HG03103 (cell line): ENCODE data around the gene PARD3B.

Experiments
- ATAC-seq: cut with Tn5 transposase; IDR thresholded peaks from one replicate; pipeline ENCODE4 v1.9.1; 2021; ENCODE audit warnings: low read depth; ENCODE audit not compliant: unreplicated experiment

PARD3B gene

DNA sequence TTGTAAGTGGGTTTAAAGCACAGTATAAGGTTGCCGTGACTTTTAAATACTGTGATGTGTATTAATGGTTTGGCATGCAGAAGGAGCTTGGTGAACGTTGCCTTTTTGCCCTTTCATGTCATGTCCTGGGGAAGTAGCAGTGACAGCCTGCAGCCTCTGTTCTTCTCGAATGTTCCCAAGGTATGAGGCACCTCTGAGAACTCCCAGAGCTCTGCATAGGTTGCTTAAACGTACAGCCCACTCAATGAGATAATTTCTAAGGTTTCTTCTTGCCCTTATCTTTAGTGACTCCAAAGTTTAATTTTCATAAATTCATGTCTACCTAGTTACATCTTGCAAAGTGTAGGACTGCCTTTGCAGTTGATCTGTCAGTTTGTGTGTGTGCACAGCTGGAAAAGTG, 36.7 kb downstream of the PARD3B start:
- ATAC-seq, result no peak

GRCh38 chr2:204583773-204584172, 38.5 kb downstream of the PARD3B start:
- ATAC-seq, result no peak

DNA sequence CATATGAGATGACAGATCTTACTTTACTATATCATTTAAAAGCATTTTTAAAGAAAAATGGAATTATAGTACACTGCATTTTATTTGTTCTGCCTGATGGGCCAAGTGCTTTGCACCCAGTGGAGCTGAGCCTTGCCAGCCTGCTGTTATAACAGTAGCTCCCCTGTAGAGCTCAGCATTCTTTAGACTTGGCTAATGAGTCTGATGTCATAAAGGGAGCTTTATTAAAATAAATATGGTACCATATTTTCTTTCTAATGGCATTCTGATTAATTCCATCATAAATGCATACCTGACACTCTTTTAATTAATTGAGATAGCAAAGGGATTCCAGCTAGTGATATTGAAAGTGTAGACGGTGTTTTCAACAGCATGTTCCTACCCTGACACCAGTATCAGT, 40.7 kb downstream of the PARD3B start:
- ATAC-seq, result no peak

- ATAC-seq, result no peak
These were observed 41.3 kb downstream of the PARD3B start for GRCh38 chr2:204586444-204587180.

DNA sequence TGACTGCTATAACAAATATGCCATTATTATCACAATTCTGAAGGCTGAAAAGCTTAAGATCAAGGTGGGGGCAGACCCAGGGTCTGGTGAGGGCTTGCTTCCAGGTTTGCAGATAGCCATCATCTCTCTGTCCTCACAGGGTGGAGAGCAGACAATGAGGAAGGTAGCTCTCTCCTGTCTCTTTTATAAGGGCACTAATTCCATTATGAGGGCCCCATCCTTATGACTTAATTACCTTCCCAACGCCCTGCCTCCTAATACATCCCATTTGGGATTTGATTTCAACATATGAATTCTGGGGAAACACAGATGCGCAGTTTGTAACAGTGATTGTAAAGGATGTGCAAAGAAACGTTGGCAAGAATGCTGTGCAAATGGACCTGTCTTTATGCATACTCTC, 44.8 kb downstream of the PARD3B start:
- no peak for ATAC-seq

DNA sequence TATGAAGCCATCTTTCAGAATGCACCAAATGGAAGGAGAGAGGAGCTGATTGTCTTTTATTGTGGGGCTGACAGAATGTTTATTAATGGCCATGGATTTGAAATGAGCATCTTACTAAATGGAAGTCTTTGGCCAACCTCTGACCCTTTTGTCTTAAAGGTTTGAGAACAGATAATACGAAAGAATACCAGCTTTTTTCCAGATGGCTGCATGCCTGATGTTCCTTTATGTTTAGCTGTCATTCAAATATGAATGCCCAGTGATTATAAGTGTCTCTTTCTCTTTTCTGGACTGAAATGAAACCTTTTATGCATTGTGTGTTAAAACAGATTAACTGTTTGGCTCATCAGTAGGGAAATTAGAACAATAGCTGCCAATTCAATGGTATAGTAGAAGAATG, 46.0 kb downstream of the PARD3B start:
- ATAC-seq, result no peak

DNA sequence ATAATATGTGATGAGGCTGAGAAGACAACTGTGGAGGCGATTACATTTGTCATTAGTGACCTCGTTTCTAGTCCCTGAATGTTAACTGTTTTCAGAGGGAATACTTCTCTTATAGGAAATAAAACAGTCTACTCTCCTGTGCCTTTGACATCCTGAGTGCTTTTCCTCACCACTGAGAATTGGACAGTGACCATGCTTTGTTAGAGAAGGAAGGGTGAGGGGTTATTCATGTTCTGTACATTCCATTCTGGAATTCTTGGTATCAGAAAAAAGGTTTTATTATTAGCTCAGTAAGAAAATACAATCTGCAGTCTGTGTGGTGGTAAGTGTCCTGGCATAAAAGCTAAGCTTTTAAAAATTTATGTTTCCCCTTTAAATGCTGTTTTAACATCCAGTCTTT, 58.8 kb downstream of the PARD3B start:
- no peak for ATAC-seq

GRCh38 chr2:204608237-204608939, 63.1 kb downstream of the PARD3B start:
- ATAC-seq, result no peak

DNA sequence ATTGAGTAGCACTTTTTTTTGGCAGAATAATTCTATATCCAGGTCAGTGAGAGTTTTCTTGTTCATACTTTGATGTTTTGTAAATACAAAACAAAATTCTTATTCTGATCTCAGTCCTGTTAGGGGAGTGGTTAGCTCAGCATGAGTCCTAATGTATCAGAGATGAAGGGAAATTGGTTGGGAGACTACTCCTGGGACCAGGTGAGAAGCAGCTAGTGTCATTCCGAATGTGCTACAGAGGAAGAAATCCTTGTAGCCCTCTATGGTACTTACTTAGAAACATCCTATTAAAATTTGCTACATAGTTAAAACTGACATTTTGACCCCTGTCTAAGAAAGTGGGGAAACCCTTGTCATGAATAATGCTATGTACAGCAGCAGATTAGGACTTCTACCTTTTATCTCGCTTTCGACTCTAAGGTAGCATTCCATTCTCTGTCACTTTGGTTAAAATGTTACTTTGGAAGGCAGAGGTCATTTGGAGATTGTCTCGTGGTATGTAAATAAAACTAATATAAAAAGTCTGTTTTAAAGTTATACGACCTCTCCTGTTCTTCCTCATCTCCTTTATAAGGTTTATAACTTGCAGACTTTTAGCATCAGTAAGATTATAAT, 65.8 kb downstream of the PARD3B start:
- no peak for ATAC-seq

DNA sequence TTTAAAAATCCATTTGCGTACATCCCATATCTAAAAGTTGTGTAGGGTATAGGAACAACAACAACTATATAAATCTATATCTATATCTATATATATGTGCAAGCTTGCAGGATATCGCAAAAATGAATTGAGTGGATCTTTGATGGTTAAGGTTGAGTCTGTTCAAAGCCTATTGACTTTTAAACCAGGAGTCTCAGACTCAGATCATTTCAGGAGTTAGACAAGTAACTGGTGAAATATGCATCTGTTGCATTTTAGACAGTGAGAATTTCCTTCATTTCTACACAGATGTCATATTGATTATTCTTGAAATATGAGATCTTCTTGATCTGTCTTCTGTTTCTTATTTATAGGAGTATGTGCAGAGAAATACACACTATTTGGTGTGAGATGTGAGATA, 66.5 kb downstream of the PARD3B start:
- no peak for ATAC-seq

DNA sequence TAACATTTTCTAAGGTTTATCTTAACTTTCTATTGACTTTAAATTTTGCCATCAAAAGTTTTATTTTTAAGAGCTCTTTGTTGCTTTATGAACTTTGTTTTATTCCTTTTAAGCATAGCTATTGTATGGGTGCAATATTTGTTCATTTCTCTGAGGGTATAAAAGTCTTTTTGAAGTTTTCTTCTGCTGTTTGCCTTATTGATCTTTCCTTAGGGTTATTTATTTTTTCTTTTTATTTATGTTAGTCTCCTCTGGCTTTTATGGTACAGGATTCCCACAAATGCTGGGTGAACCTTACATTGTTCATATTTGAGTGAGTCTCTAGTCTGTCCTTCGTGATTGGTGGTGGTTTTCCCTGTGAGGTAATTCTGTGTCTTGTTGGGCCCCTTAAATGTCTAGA, 68.4 kb downstream of the PARD3B start:
- ATAC-seq, result no peak

DNA sequence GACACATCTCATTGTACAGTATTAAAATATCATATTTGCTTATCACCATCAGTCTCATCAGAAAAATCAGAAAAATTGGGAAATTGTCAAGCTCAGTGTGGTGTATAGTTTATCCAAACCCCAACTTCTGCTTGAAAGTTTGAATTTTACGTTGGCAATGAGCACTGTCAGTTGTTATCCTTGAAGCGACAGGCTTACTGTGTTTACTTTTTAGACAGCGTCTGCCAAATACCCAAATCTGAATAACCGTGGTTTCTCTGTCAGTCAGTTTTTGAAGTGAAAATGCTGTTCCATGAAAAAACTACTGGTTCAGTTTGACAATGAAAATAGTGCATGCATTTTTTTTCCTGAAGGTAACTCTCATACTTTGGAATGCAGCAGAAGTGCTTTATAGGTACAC, 70.2 kb downstream of the PARD3B start:
- ATAC-seq, result no peak

- ATAC-seq, result no peak
These were observed 79.9 kb downstream of the PARD3B start for GRCh38 chr2:204625135-204625534.

- no peak for ATAC-seq
These were observed 83.8 kb downstream of the PARD3B start for GRCh38 chr2:204628926-204629712.

GRCh38 chr2:204632410-204632809, 87.1 kb downstream of the PARD3B start:
- no peak for ATAC-seq

- ATAC-seq, result no peak
These were observed 89.3 kb downstream of the PARD3B start for GRCh38 chr2:204634564-204634963.

GRCh38 chr2:204635478-204635877, 90.2 kb downstream of the PARD3B start:
- no peak for ATAC-seq

DNA sequence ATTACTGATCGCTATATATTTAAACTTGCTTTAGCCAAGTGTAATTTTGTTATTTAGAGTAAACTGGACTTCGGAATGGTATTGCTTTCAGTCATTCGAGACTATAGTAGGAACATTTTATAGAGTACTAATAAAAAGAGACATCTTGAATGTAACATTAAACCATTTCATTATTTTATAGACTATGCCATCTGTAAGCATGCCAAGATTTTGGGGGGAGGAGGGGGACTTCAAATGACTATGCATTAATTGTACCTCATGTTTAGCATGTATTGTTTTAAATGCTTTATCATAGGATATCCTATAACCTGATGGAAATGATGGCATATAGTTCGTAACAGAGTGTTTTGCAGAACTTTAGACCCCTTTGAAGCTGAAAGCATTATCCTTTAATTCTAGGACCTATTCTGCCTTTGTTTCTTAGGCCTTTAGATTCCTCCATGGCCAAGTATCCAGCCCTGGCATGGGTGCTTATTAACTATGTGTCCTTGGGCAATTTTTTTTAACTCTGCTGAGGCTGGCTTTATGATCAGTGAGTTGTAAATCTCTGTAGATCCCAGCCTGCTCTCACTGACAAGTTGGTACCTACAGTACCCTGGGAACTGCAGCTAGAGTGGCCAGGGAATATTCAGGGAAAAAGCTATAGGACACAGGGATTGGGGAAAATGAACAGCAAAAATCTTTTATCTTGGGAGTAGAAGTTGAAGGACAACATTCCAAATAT, 93.4 kb downstream of the PARD3B start:
- no peak for ATAC-seq

DNA sequence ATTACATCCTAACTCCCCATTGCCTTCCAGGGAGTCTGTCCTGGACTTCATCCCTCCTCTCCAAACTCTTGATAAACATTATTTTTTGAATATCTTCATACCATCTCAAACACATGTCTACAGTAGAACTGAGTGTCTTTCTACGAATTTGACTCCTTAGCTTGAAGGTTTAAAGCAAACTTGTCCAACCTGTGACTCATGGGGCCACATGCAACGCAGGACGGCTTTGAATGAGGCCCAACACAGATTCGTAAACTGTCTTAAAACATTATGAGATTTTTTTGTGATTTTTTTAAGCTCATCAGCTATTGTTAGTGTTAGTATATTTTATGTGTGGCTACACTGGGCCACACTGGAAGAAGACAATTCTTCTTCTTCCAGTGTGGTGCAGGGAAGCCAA, 98.1 kb downstream of the PARD3B start:
- ATAC-seq, result no peak

DNA sequence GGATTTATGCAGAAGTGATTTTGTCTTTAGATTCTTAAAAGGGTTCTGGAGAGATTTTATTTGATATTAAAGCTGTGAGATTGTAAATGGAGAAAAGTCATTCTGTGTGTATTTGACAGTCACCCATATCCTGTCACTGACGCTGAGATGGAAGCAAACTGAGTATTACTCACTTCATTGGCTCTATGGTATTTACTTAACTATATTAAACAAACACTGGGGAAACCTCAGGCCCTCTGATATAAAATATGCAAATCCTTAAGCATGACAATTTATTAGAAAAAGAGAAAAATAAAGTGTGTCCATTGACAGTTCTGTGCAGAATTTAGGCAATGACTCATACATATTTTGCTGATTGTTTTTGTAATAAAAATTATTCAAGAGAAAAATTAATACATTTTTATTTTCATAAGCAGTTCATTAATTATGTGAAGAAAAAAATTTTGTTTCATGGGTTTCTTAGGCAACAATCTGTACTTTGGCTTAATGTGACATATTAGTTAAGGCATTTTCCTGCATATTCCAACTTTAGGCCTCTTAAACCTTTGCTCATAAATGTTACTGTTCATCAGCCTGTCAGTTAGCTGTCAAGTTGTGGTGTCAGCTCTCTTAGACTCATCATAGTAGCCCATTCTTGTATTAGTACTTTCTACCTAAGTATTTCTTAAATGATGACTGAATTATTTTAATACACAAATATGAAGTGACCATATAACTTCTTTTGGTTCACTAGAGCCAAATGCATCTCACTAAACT, 99.9 kb downstream of the PARD3B start:
- ATAC-seq, result no peak
